HCT116 (cell line): Measurements from ENCODE around the gene LRP2BP. TPM values are rescaled to one million over a fixed set of nuclear protein-coding genes. Genes with fewer than 3 reads are reported as not detected.
A peak's percentile ranks its signal among the peaks of the same experiment; 100 is the strongest.

ENCODE experiments used
- ATAC-seq: fragments of 200-7000 bp; cut with Tn5 transposase; 2 replicates; pipeline ENCODE4 v1.9.1; 2020; ENCODE audit warnings: mild to moderate bottlenecking, moderate library complexity
- BruUV-seq: library from RNA; stranded (reverse); fragments of 400-500 nt; replicated peaks from 2 replicates; lab custom pipeline; 2021; lab: Mats Ljungman, UMichigan
- CTCF ChIA-PET: fragments of 300-600 bp; sonication (Branson Sonifier 250); formaldehyde crosslinking; loops from one replicate; lab custom pipeline; 2021; ENCODE audit warnings: antibody characterized with exemption; lab: Charles Lee
- POLR2A ChIA-PET: fragments of 300-600, 350-600 bp; sonication (Branson Sonifier 250); formaldehyde crosslinking; loops from one replicate; lab custom pipeline; 2021; ENCODE audit warnings: antibody characterized with exemption; lab: Charles Lee
- RAD21 ChIA-PET, 2 experiments: fragments of 300-600 bp; sonication (Branson Sonifier 250); formaldehyde crosslinking; loops; one replicate each; lab custom pipeline; 2023; ENCODE audit warnings: low total read pairs in 2 of 2; ENCODE audit not compliant: uncharacterized antibody in 2 of 2, unreplicated experiment in 2 of 2, low non-redundant PET in 1 of 2; lab: Charles Lee
- DNase-seq: peaks from one replicate; pipeline ENCODE4 v3.0.0-alpha.2; 2010; ENCODE audit warnings: low read depth, low spot score
- H2AFZ ChIP-seq: fragments of 200-600 bp; shearing (Covaris generic), sonication (generic); 2 replicates; pipeline ENCODE4 v1.6.1; 2017; ENCODE audit warnings: low read depth, mixed run types, mixed read lengths, antibody characterized with exemption, low read length; ENCODE audit not compliant: poor library complexity, severe bottlenecking
- H3K27ac ChIP-seq: 2 replicates; pipeline ENCODE4 v1.5.1; 2012; ENCODE audit warnings: low read depth, low read length
- H3K27me3 ChIP-seq: fragments of 200-600 bp; sonication (generic); 2 replicates; pipeline ENCODE4 v1.6.1; 2016; ENCODE audit warnings: mixed run types, low read length, mixed read lengths; ENCODE audit not compliant: insufficient read depth
- H3K36me3 ChIP-seq, 2 experiments: fragments of 200-500 bp in 1 of 2; fragments of 200-600 bp in 1 of 2; sonication (Bioruptor generic) in 1 of 2; sonication (generic) in 1 of 2; 2 replicates each; pipeline versions ENCODE4 v1.5.1 to v1.6.1; 2014 to 2016; ENCODE audit warnings: low read length in 2 of 2, inconsistent platforms in 1 of 2, mixed read lengths in 1 of 2, mixed run types in 1 of 2; ENCODE audit not compliant: insufficient read depth in 2 of 2, control insufficient read depth in 1 of 2
- H3K4me1 ChIP-seq, 2 experiments: fragments of 200-600 bp in 1 of 2; sonication (generic) in 1 of 2; 2 replicates each; pipeline versions ENCODE4 v1.5.1 to v1.6.1; 2012 to 2017; ENCODE audit warnings: low read length in 2 of 2, inconsistent platforms in 1 of 2, mild to moderate bottlenecking in 1 of 2, mixed read lengths in 1 of 2, mixed run types in 1 of 2, moderate library complexity in 1 of 2; ENCODE audit not compliant: insufficient read depth in 2 of 2, control insufficient read depth in 1 of 2
- H3K4me2 ChIP-seq: fragments of 200-600 bp; sonication (generic); 2 replicates; pipeline ENCODE4 v1.6.1; 2017; ENCODE audit warnings: mixed run types, low read length, mixed read lengths
- H3K4me3 ChIP-seq, 2 experiments: fragments of 200-600 bp in 1 of 2; sonication (generic) in 1 of 2; replicated peaks in 1 of 2; 2 replicates each; pipeline ENCODE4 v1.5.1; 2011 to 2016; ENCODE audit warnings: low read length in 2 of 2, control low read depth in 1 of 2, low read depth in 1 of 2, mild to moderate bottlenecking in 1 of 2, mixed read lengths in 1 of 2, mixed run types in 1 of 2
- H3K79me2 ChIP-seq: fragments of 200-600 bp; sonication (generic); 2 replicates; pipeline ENCODE4 v1.6.1; 2017; ENCODE audit warnings: mild to moderate bottlenecking, mixed run types, low read length, moderate library complexity, mixed read lengths; ENCODE audit not compliant: insufficient read depth
- H3K9ac ChIP-seq: fragments of 200-600 bp; sonication (generic); 2 replicates; pipeline ENCODE4 v1.6.1; 2016; ENCODE audit warnings: low read length, mixed read lengths
- H3K9me2 ChIP-seq: fragments of 200-600 bp; sonication (generic), shearing (Covaris generic); 2 replicates; pipeline ENCODE4 v1.6.1; 2017; ENCODE audit warnings: mixed run types, mild to moderate bottlenecking, moderate library complexity; ENCODE audit not compliant: insufficient read depth
- H3K9me3 ChIP-seq, 2 experiments: fragments of 200-500 bp in 1 of 2; fragments of 200-600 bp in 1 of 2; sonication (Bioruptor generic) in 1 of 2; sonication (generic) in 1 of 2; 2 replicates each; pipeline ENCODE4 v1.6.1; 2014 to 2017; ENCODE audit warnings: low read length in 2 of 2, mixed read lengths in 2 of 2, inconsistent platforms in 1 of 2, low read depth in 1 of 2, mild to moderate bottlenecking in 1 of 2, mixed run types in 1 of 2, moderate library complexity in 1 of 2; ENCODE audit not compliant: control insufficient read depth in 1 of 2, insufficient read depth in 1 of 2
- H4K20me1 ChIP-seq: fragments of 200-600 bp; sonication (generic), shearing (Covaris generic); 2 replicates; pipeline ENCODE4 v1.6.1; 2017; ENCODE audit warnings: mixed run types, mild to moderate bottlenecking, moderate library complexity; ENCODE audit not compliant: insufficient read depth
- ATF3 ChIP-seq: IDR thresholded peaks from 2 replicates; pipeline ENCODE4 v1.6.1; 2012
- CBX3 ChIP-seq: IDR thresholded peaks from 2 replicates; pipeline ENCODE4 v1.6.1; 2012; ENCODE audit warnings: low read depth
- EGR1 ChIP-seq: IDR thresholded peaks from 2 replicates; pipeline ENCODE4 v1.6.1; 2012; ENCODE audit warnings: low read depth
- ELF1 ChIP-seq: IDR thresholded peaks from 2 replicates; pipeline ENCODE4 v1.6.1; 2012; ENCODE audit warnings: low read depth, borderline replicate concordance
- EZH2phosphoT487 ChIP-seq: fragments of 200-600 bp; IDR thresholded peaks from 2 replicates; pipeline ENCODE4 v1.6.1; 2018; ENCODE audit warnings: antibody characterized with exemption, borderline replicate concordance
- POLR2A ChIP-seq: IDR thresholded peaks from 2 replicates; pipeline ENCODE4 v1.7.0; 2011; ENCODE audit warnings: borderline replicate concordance; ENCODE audit not compliant: insufficient read depth, insufficient read length; ENCODE audit errors: extremely low read depth
- SIN3A ChIP-seq: IDR thresholded peaks from 2 replicates; pipeline ENCODE4 v1.6.1; 2012; ENCODE audit warnings: low read depth
- SP1 ChIP-seq: IDR thresholded peaks from 2 replicates; pipeline ENCODE4 v1.6.1; 2012; ENCODE audit warnings: low read depth
- ZFX ChIP-seq: fragments of 450-650 bp; IDR thresholded peaks from 2 replicates; pipeline ENCODE4 v1.6.1; 2017
- ZNF274 ChIP-seq: fragments of 200-500 bp; sonication (Bioruptor generic); IDR thresholded peaks from 2 replicates; pipeline ENCODE4 v1.6.1; 2014; ENCODE audit warnings: mild to moderate bottlenecking, low read depth, low read length, inconsistent platforms
- intact Hi-C: fragments of 100-400 bp; cut with micrococcal nuclease; formaldehyde crosslinking; loops from 2 replicates; pipeline ENCODE4 v1.10.0; 2022
- total RNA-seq: library from RNA; stranded (reverse); gene quantifications from one replicate; pipeline ENCODE4 v1.2.1, GENCODE V29; 2021; ENCODE audit not compliant: unreplicated experiment
- TF ChIP-seq, protein P1 (sequence below): IDR thresholded peaks from 2 replicates; pipeline ENCODE4 v1.6.1; 2012; ENCODE audit warnings: low read depth
- TF ChIP-seq, protein P2 (sequence below), 3 experiments: fragments of 200-600 bp in 1 of 3; sonication (generic) in 1 of 3; IDR thresholded peaks in 2 of 3; conservative IDR thresholded peaks in 1 of 3; 2 replicates each; pipeline ENCODE4 v1.5.1; 2012 to 2017; ENCODE audit warnings: low read depth in 2 of 3, low read length in 2 of 3, antibody characterized with exemption in 1 of 3, borderline replicate concordance in 1 of 3, control low read depth in 1 of 3, mild to moderate bottlenecking in 1 of 3, mixed read lengths in 1 of 3, mixed run types in 1 of 3, moderate library complexity in 1 of 3; ENCODE audit not compliant: insufficient read depth in 1 of 3
- TF ChIP-seq, protein P3 (sequence below): IDR thresholded peaks from 2 replicates; pipeline ENCODE4 v1.6.1; 2011; ENCODE audit warnings: mild to moderate bottlenecking, low read length, moderate library complexity; ENCODE audit not compliant: insufficient replicate concordance; ENCODE audit errors: extremely low read depth

Gene LRP2BP
- total RNA-seq, 1 experiment from 2014 or later = 2.9 TPM

DNA sequence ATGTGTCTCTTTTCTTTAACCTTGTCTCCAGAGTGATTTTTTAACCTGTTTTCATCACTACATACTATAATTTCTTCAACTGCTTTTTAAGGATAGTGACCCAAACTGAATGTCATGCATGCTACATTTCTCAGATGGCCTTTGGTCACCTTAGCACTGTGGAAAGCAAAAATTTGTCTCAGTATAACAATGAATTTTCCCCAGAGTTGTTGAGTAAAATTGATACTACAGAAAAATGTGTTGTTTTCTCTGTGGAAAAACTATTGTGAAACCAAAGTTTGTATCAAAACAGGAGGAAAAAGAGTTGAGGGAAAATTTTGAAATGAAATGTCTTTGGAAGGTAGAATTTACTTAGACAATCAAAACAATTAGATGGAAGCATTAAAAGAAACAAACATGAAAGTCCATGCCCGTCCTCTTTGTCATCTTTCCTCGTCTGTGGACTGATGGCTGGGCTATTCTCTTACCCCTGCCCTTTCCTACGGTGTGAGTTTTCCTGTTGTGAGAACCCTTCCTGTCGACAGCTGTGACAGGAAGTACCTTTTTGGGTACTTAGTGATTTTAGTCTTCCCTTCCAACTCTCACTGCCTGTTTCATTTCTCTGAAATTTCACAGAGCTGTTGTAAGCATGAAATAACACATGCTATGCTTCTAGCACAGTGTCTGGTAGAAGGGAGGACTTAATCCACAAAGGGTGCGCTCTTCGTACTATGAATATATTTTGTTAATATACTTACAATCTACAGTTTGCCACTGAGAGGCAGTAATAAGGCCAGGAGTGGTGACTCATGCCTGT lies 50.8 kb downstream of the LRP2BP start:
- Histone ChIP-seq H4K20me1 (no peaks in the 10 kb centered on the region), H3K4me1 (no peaks in the 10 kb centered on the region), H3K4me2 (no peak overlapping the region), H3K9me2 (no peaks in the 10 kb centered on the region), H3K27me3 (no peaks in the 10 kb centered on the region), H3K27ac (no peak overlapping the region), H3K4me3 (no peak overlapping the region), H3K79me2 (no peaks in the 10 kb centered on the region), H3K9ac (no peak overlapping the region), H3K9me3 (no peaks in the 10 kb centered on the region), H2AFZ (no peak overlapping the region), H3K36me3 (peaks cover 6 to 14% of the 10 kb centered on the region in 2 experiments; a peak in 3 of 4 replicates)
- intact Hi-C loops = no loop called here
- ChIA-PET CTCF (no interaction called here), RAD21 (no interaction called here), POLR2A (no interaction called here)
- ATAC-seq (peak; percentile 55), DNase-seq (no peak)
- no TSS peak for BruUV-seq
- TF ChIP-seq, protein P1, sequence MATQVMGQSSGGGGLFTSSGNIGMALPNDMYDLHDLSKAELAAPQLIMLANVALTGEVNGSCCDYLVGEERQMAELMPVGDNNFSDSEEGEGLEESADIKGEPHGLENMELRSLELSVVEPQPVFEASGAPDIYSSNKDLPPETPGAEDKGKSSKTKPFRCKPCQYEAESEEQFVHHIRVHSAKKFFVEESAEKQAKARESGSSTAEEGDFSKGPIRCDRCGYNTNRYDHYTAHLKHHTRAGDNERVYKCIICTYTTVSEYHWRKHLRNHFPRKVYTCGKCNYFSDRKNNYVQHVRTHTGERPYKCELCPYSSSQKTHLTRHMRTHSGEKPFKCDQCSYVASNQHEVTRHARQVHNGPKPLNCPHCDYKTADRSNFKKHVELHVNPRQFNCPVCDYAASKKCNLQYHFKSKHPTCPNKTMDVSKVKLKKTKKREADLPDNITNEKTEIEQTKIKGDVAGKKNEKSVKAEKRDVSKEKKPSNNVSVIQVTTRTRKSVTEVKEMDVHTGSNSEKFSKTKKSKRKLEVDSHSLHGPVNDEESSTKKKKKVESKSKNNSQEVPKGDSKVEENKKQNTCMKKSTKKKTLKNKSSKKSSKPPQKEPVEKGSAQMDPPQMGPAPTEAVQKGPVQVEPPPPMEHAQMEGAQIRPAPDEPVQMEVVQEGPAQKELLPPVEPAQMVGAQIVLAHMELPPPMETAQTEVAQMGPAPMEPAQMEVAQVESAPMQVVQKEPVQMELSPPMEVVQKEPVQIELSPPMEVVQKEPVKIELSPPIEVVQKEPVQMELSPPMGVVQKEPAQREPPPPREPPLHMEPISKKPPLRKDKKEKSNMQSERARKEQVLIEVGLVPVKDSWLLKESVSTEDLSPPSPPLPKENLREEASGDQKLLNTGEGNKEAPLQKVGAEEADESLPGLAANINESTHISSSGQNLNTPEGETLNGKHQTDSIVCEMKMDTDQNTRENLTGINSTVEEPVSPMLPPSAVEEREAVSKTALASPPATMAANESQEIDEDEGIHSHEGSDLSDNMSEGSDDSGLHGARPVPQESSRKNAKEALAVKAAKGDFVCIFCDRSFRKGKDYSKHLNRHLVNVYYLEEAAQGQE = no peak
- TF ChIP-seq CBX3 (no peak), ELF1 (no peak), ZNF274 (no peak), SP1 (no peak), POLR2A (no peak), ZFX (no peak), EGR1 (no peak), SIN3A (no peak), ATF3 (no peak), EZH2phosphoT487 (no peak)
- TF ChIP-seq, protein P2, sequence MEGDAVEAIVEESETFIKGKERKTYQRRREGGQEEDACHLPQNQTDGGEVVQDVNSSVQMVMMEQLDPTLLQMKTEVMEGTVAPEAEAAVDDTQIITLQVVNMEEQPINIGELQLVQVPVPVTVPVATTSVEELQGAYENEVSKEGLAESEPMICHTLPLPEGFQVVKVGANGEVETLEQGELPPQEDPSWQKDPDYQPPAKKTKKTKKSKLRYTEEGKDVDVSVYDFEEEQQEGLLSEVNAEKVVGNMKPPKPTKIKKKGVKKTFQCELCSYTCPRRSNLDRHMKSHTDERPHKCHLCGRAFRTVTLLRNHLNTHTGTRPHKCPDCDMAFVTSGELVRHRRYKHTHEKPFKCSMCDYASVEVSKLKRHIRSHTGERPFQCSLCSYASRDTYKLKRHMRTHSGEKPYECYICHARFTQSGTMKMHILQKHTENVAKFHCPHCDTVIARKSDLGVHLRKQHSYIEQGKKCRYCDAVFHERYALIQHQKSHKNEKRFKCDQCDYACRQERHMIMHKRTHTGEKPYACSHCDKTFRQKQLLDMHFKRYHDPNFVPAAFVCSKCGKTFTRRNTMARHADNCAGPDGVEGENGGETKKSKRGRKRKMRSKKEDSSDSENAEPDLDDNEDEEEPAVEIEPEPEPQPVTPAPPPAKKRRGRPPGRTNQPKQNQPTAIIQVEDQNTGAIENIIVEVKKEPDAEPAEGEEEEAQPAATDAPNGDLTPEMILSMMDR (IDR thresholded peaks at IDR 0.05 in 2 of 3, conservative IDR thresholded peaks at IDR 0.05 in 1 of 3; ENCODE audit: borderline replicate concordance in 1 of 3, insufficient read depth in 1 of 3, low read depth in 2 of 3, low read length in 2 of 3) = no peak
- TF ChIP-seq, protein P3, sequence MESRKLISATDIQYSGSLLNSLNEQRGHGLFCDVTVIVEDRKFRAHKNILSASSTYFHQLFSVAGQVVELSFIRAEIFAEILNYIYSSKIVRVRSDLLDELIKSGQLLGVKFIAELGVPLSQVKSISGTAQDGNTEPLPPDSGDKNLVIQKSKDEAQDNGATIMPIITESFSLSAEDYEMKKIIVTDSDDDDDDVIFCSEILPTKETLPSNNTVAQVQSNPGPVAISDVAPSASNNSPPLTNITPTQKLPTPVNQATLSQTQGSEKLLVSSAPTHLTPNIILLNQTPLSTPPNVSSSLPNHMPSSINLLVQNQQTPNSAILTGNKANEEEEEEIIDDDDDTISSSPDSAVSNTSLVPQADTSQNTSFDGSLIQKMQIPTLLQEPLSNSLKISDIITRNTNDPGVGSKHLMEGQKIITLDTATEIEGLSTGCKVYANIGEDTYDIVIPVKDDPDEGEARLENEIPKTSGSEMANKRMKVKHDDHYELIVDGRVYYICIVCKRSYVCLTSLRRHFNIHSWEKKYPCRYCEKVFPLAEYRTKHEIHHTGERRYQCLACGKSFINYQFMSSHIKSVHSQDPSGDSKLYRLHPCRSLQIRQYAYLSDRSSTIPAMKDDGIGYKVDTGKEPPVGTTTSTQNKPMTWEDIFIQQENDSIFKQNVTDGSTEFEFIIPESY = no peak
